B cell (primary cell): ENCODE data around the gene TOB2.

Experiments
- CTCF ChIP-seq: fragments of 200-600 bp; IDR thresholded peaks from one replicate; pipeline ENCODE4 v1.8.0; 2022; ENCODE audit warnings: antibody characterized with exemption, mild to moderate bottlenecking
- EZH2 ChIP-seq: IDR thresholded peaks from 2 replicates; pipeline ENCODE4 v1.6.1; 2012; ENCODE audit warnings: borderline replicate concordance, low read depth, mild to moderate bottlenecking, moderate library complexity, low read length; ENCODE audit not compliant: insufficient read depth, poor library complexity, severe bottlenecking

GRCh38 chr22:41478473-41478872 is 31.9 kb upstream of the TOB2 start:
- no peak for TF ChIP-seq CTCF
- no peak for TF ChIP-seq EZH2
